GM21390 (cell line): ENCODE results near the gene PGAP1.
A peak's percentile ranks its signal among the peaks of the same experiment; 100 is the strongest.

Experiments
- ATAC-seq: cut with Tn5 transposase; IDR thresholded peaks from one replicate; pipeline ENCODE4 v1.9.1; 2021; ENCODE audit not compliant: unreplicated experiment

PGAP1 gene

GRCh38 chr2:196808083-196808665 is 118.3 kb downstream of the PGAP1 start:
- no peak for ATAC-seq

DNA sequence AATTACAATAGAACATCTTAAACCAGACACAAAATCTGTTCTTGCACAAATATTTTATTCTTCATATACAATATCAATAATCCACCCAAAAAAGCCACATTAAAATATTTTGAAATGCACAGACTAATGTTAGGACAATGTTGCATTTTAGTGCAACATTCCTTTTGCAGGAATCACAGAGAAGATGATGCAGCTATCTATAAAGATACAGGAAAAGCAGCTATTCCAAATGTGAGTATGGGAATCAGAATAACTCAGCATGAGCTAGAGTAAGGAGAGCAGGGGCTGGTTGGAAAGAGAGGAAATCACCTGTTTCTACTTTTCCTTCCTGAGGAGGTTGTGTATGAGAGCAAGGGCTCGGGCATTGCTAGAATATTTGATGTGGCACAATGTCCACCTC is 122.1 kb downstream of the PGAP1 start:
- no peak for ATAC-seq

- no peak for ATAC-seq
Observed at GRCh38 chr2:196802401-196802800, 124.1 kb downstream of the PGAP1 start.

- ATAC-seq: no peak
Observed at GRCh38 chr2:196801674-196802261, 124.7 kb downstream of the PGAP1 start.

DNA sequence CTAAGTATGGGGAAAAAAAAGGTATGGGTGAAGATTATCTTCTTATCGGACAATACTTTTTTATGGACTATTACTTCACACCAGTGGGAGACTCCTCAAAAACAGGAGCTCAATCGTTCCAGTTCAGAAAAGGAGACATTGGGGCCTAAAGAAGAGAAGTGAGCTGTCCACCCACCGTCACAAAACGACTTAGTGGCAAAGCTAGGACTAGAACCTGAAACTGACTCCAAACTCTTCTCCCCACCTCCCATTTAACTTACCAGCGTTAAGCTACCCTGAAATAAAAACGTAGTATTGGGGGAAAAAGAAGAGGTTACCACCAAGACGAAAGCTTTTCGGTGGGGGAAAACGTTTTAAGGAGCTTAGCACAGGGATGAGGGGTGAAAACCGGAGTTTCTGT is 127.5 kb downstream of the PGAP1 start:
- peak; percentile 15 for ATAC-seq

GRCh38 chr2:196792865-196793264 is 133.6 kb downstream of the PGAP1 start:
- ATAC-seq: no peak

DNA sequence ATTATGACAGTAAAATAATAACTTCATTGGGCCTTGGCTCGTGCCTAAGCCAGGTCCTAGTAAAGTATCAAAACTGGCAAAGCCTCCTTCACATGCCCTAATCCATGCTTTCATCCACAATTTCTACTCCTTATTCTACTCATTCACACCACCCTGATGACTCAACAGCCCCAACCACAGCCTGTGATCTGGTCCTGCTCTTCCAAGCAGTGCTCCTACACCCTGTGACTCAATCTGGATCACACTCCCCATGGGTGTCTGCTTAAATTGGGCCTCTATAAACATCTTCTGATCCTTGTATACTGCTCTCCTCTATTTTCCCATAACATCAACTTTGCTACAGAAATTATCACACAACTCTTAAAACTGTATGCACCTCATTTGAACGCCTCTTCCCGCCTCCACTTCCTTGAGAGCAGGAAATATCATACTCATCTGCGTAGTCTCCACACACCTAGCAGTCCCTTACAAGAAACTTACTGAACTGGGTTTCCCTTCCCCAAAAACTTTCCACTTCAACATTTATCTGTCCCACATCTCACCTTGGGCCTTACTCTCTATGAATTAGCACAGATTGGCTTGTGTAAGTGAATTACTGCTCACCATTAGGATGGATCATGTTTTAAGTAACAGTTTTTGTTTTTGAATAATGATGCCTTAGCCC is 142.9 kb downstream of the PGAP1 start:
- ATAC-seq: peak; percentile 59
